Measurements from ENCODE around the gene SOX12.

The SOX12 gene

DNA sequence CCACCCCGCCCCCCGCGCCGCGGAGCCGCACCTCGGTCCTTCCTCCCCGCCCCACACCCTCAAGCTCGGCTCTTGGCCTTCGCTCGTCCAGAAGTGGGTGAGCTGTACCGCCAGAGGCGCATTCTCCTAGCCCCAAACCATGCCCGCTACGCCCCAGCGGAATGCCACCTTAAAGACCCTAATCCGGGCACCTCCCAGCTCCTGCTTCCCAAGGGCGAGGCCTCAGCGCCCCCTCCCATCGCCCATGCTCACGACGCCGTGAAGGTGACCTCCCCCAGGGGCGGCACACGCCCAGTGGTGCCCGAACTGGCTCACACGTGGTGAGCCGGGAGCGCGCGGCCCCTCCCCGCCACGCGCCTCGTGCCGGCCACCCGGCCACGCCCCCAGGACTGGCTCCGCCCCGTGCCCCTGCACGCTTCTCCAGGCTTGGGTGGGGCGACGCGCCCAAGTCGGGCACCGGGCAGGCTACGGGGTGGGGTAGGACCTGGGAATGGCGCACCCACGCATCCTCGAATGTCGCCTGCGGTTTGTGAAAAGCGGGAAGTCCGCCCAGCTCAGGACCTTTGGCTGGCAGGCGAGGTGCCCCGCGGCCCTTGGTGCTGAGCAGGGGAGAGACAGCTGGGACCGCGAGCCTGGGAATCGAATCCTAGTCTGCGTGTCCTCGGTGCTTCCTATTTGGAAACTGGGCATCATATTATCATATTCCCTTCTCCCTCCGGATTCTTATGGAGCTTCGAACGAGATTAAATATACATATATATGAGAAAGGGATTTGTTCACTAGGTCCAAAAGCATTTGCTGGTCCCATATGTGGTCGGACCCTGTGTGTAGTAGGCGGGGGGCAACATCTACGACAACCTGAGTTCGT, 941 bp upstream of the SOX12 start:
- Histone ChIP-seq H3K4me1 (ENCODE audit: control insufficient read depth, insufficient read depth, low read length) (peaks cover 15% of the 10 kb centered on the region), H3K4me3 (ENCODE audit: low read length) (peak overlapping the region; percentile 94), H3K27me3 (replicated peaks; ENCODE audit: control insufficient read depth, insufficient read depth, low read length) (no peaks in the 10 kb centered on the region), H3K36me3 (ENCODE audit: control insufficient read depth, insufficient read depth, low read length, severe bottlenecking) (no peaks in the 10 kb centered on the region), H3K9ac (ENCODE audit: low read length) (peak overlapping the region; percentile 89), H3K9me3 (ENCODE audit: control insufficient read depth, low read length) (no peaks in the 10 kb centered on the region)
- DNase-seq (ENCODE audit: low read depth), result peak; percentile 95

DNA sequence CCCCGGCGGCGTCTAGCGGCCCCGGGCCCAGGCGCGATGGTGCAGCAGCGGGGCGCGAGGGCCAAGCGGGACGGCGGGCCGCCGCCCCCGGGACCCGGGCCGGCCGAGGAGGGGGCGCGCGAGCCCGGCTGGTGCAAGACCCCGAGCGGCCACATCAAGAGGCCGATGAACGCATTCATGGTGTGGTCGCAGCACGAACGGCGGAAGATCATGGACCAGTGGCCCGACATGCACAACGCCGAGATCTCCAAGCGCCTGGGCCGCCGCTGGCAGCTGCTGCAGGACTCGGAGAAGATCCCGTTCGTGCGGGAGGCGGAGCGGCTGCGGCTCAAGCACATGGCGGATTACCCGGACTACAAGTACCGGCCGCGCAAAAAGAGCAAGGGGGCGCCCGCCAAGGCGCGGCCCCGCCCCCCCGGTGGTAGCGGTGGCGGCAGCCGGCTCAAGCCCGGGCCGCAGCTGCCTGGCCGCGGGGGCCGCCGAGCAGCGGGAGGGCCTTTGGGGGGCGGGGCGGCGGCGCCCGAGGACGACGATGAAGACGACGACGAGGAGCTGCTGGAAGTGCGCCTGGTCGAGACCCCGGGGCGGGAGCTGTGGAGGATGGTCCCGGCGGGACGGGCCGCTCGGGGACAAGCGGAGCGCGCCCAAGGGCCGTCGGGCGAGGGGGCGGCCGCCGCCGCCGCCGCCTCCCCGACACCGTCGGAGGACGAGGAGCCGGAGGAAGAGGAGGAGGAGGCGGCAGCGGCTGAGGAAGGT, 715 bp downstream of the SOX12 start:
- H3K36me3 ChIP-seq (ENCODE audit: control insufficient read depth, insufficient read depth, low read length, severe bottlenecking), result no peaks in the 10 kb centered on the region
- DNase-seq (ENCODE audit: low read depth), result peak; percentile 82
- no peaks in the 10 kb centered on the region for H3K9me3 ChIP-seq (ENCODE audit: control insufficient read depth, low read length)
- peak overlapping the region; percentile 89 for H3K9ac ChIP-seq (ENCODE audit: low read length)
- H3K4me1 ChIP-seq (ENCODE audit: control insufficient read depth, insufficient read depth, low read length), result peaks cover 25% of the 10 kb centered on the region
- no peaks in the 10 kb centered on the region for H3K27me3 ChIP-seq (replicated peaks; ENCODE audit: control insufficient read depth, insufficient read depth, low read length)
- H3K4me3 ChIP-seq (ENCODE audit: low read length), result peak overlapping the region; percentile 94

DNA sequence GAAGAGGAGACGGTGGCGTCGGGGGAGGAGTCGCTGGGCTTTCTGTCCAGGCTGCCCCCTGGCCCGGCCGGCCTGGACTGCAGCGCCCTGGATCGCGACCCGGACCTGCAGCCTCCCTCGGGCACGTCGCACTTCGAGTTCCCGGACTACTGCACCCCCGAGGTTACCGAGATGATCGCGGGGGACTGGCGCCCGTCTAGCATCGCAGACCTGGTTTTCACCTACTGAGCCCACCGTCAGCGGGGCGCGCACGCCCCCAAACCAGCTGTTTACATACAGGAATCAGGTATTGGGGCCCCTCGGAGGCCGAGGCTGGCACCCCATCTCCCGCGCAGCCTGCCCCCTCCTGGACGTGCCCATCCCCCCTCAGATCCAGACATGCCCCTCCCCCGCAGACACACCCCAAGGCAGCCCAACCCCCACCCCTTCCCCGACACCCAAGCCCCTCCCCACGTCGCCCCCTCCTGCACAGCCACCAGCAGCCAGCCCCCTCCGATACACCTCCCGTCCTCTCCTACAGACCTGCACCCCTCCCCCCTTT, 1.4 kb downstream of the SOX12 start:
- peak; percentile 61 for DNase-seq (ENCODE audit: low read depth)
- peaks cover 25% of the 10 kb centered on the region for H3K4me1 ChIP-seq (ENCODE audit: control insufficient read depth, insufficient read depth, low read length)
- no peaks in the 10 kb centered on the region for H3K9me3 ChIP-seq (ENCODE audit: control insufficient read depth, low read length)
- H3K27me3 ChIP-seq (replicated peaks; ENCODE audit: control insufficient read depth, insufficient read depth, low read length), result no peaks in the 10 kb centered on the region
- H3K4me3 ChIP-seq (ENCODE audit: low read length), result peak overlapping the region; percentile 94
- no peaks in the 10 kb centered on the region for H3K36me3 ChIP-seq (ENCODE audit: control insufficient read depth, insufficient read depth, low read length, severe bottlenecking)
- H3K9ac ChIP-seq (ENCODE audit: low read length), result peak overlapping the region; percentile 89

DNA sequence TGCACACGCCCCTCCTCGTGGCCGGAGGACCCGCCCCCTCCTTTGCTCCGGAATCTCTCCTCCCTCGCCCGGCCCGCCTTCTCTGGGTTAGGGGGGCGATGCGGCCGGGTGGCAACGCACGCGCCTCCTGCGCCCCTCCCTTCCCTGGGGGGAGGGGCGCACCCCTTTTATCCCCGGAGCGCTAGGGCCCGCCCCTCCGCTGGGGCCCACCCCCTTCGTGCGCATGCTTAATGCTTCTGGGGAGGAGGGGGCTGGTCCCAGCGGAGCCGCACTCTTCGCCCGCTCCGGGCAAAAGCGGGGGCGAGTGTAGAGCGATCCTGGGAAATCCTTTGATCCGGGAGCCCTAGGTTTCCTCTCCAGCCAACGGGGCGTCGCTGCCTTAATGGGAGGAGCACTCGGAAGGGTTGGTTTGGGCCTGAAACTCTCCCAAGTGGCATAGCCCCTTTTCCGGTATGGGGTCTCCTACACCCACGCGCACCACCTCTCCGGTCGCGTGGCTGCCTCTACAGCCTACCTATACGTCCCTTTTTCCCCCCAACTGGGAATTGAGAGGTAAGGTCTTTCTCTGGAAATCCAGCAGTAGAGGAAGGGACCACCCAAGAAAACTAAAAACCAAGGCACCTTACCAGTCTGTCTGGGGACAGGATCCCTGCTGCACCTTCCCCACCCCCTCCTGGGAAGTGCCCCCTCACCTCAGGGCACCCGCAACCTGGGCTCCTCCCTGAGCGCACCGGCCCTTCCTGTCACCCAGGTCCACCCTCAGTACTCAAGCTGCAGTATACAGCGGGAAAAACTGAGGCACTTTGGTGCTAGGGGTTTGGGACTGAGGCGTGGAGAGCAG, 2.1 kb downstream of the SOX12 start:
- H3K36me3 ChIP-seq (ENCODE audit: control insufficient read depth, insufficient read depth, low read length, severe bottlenecking), result no peaks in the 10 kb centered on the region
- H3K27me3 ChIP-seq (replicated peaks; ENCODE audit: control insufficient read depth, insufficient read depth, low read length), result no peaks in the 10 kb centered on the region
- H3K4me1 ChIP-seq (ENCODE audit: control insufficient read depth, insufficient read depth, low read length), result peaks cover 25% of the 10 kb centered on the region
- H3K9me3 ChIP-seq (ENCODE audit: control insufficient read depth, low read length), result no peaks in the 10 kb centered on the region
- peak overlapping the region; percentile 88 for H3K9ac ChIP-seq (ENCODE audit: low read length)
- peak overlapping the region; percentile 94 for H3K4me3 ChIP-seq (ENCODE audit: low read length)
- DNase-seq (ENCODE audit: low read depth), result peak; percentile 96

DNA sequence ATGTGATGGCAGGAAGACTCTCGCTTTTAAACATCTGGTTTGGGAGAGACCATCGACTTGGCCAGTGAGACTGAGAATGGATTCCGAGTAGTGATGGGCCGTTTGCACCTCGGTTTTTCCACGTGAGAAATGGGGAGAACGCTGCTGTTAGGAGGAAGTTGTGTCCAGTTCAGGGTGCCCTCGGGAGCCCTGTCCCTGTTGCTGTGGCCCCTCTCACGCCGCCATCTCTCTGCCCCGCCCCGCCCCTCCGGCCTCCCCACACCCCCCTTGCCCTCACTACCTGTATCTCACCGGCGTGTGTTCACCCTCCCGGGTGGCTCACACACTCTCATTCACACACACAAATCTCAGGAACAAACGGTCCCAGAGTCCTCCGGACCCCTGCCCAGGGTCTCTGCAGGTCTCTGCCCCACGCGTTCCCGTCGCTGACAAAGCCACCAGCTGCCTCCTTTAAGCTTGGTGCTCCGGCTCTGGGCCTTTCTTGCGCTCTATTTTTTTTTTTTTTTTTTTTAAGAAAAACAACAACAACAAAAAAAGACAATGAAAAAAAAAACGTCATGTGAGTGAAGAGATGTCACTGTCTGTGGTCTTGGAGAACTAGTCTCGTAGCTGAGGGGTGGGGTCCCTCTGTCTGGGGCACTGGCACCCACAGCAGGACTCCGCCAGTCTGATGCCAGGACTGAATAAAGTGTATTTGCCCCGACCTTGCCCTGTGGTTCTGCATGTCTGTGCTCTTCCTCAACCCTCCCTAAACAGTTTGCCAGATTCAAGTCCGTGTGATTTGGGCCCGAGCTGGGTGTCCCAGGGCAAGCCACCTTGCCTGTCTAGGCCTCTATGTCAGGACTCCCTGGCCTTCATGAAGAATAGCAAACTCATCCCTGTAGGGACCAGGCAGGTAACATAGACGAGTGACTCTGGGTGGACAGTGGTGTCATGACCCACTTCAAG, 2.9 kb downstream of the SOX12 start:
- Histone ChIP-seq H3K9ac (ENCODE audit: low read length) (peak overlapping the region; percentile 88), H3K4me1 (ENCODE audit: control insufficient read depth, insufficient read depth, low read length) (peaks cover 24% of the 10 kb centered on the region), H3K9me3 (ENCODE audit: control insufficient read depth, low read length) (no peaks in the 10 kb centered on the region), H3K36me3 (ENCODE audit: control insufficient read depth, insufficient read depth, low read length, severe bottlenecking) (no peaks in the 10 kb centered on the region), H3K4me3 (ENCODE audit: low read length) (peak overlapping the region; percentile 94), H3K27me3 (replicated peaks; ENCODE audit: control insufficient read depth, insufficient read depth, low read length) (no peaks in the 10 kb centered on the region)
- DNase-seq (ENCODE audit: low read depth), result no peak

DNA sequence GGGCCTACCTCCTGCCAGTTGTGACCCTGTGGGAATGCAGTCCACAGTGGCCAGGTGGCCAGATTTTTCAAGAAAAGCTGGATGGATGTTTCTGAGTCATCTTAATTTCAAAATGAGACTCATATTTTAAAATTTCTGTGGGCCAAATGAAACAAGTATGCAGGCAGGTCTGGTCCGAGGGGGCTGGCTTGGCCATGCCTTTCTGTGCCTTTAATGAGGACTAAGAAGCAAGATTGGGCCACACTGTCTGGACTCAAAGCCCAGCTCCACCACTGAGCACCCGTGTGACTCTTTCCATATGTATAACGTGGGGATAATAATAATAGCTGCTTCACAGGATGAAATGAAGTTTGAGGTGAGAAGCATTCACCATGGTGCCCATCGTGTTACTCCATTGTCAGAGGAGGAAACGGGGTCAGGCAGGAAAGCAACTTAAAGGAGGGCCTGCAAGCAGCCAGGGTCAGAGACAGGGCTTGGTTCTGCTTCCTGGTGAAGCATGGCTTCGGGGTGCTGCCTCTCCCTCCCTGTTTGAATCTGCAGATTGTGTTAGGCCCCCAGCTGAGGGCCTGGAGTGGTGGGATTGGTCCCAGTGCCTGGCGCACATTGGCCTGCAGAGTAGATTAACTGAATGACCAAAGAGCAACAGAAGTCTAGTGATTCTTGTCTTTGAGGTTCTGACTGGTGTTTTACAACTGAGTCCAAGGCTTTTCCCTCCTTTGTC, 3.8 kb downstream of the SOX12 start:
- peak; percentile 15 for DNase-seq (ENCODE audit: low read depth)
- H3K27me3 ChIP-seq (replicated peaks; ENCODE audit: control insufficient read depth, insufficient read depth, low read length), result no peaks in the 10 kb centered on the region

DNA sequence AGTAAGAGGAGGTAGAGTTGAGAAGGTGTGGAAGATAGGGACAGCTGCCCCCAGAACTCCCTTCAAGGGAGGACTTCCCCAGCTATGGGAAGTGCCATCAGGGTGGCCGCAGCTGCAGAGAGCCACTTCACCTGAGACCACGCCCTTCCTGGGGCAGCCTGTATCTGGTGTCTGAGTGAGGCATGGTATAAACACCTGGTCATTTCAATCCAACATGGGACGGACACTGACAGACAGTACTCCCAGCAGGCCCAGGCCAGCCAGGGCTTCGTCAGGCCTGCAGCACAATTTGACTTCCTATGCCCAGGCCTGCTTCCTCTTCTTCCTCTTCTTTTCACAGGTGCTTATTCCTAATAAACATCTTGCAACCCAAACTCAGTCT, 4.5 kb downstream of the SOX12 start:
- no peak overlapping the region for H3K9ac ChIP-seq (ENCODE audit: low read length)
- no peaks in the 10 kb centered on the region for H3K27me3 ChIP-seq (replicated peaks; ENCODE audit: control insufficient read depth, insufficient read depth, low read length)
- H3K36me3 ChIP-seq (ENCODE audit: control insufficient read depth, insufficient read depth, low read length, severe bottlenecking), result no peaks in the 10 kb centered on the region
- no peak overlapping the region for H3K4me3 ChIP-seq (ENCODE audit: low read length)
- no peak for DNase-seq (ENCODE audit: low read depth)
- H3K4me1 ChIP-seq (ENCODE audit: control insufficient read depth, insufficient read depth, low read length), result peaks cover 15% of the 10 kb centered on the region
- no peaks in the 10 kb centered on the region for H3K9me3 ChIP-seq (ENCODE audit: control insufficient read depth, low read length)

More for the DNA sequence above, 3.8 kb downstream of the SOX12 start:
- peaks cover 18% of the 10 kb centered on the region for H3K4me1 ChIP-seq (ENCODE audit: control insufficient read depth, insufficient read depth, low read length)
- no peaks in the 10 kb centered on the region for H3K9me3 ChIP-seq (ENCODE audit: control insufficient read depth, low read length)
- H3K9ac ChIP-seq (ENCODE audit: low read length), result no peak overlapping the region
- H3K4me3 ChIP-seq (ENCODE audit: low read length), result no peak overlapping the region
- H3K36me3 ChIP-seq (ENCODE audit: control insufficient read depth, insufficient read depth, low read length, severe bottlenecking), result no peaks in the 10 kb centered on the region

DNA sequence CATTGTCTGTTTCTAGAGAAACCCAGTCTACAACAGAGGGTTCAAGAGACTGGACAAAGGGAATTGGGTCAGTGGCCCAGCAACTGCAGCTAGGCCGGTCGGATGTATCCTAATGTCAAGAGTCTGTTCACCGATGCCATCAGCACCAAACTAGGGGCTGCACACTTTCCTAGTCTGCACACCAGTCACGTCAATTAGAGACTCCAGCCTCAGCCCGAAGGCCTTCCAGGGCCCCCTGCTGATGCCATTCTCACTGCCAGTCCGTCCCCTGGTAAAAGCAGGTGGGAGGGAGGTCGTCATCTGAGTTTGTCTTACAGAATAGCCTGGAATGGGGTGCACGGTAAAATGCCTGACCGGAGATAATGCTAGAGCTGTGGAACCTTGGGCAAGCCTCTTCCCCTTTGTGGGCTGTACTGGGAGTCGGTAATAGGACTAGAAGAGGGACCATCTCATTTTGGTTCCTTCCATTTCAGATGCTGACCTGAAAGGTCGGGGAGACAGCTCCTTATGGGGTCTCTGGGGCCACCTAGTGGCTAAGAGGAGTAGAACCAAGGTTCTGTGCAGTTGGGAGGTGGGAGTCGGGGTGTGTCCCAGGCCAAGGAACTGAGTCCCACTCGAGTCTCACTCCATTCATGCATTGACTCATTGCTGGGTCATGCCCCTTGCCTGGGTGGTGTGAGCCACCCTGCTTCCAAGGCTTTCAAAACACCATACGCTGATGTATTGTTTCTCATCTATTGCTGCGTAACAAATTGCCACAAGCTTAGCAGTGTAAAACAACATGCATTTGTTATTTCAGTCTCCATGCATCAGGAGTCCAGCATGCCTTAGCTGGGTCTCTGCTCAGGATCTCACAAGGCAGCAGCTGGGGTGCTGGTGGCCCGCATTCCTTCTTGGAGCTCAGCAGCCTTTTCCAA, 5.1 kb downstream of the SOX12 start:
- Histone ChIP-seq H3K4me1 (ENCODE audit: control insufficient read depth, insufficient read depth, low read length) (peaks cover 13% of the 10 kb centered on the region), H3K27me3 (replicated peaks; ENCODE audit: control insufficient read depth, insufficient read depth, low read length) (no peaks in the 10 kb centered on the region), H3K36me3 (ENCODE audit: control insufficient read depth, insufficient read depth, low read length, severe bottlenecking) (no peaks in the 10 kb centered on the region), H3K9ac (ENCODE audit: low read length) (no peak overlapping the region), H3K4me3 (ENCODE audit: low read length) (no peak overlapping the region), H3K9me3 (ENCODE audit: control insufficient read depth, low read length) (no peaks in the 10 kb centered on the region)
- DNase-seq (ENCODE audit: low read depth), result peak; percentile 88

DNA sequence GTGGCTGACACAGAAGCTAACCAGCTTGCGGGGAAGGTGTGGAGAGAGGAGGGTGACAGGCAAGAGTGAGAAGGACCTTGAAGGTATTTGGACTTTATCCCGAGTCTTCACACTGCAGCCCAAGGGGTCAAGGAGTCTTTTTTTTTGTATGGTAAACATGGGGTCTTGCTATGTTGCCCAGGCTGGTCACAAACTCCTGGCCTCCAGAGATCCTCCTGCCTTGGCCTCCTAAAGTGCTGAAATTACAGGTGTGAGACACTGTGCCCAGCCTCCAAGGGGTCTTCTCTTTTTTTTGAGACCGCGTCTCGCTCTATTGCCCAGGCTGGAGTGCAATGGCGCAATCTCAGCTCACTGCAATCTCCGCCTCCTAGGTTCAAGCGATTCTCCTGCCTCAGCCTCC, 9.2 kb downstream of the SOX12 start:
- Histone ChIP-seq H3K4me3 (ENCODE audit: low read length) (no peak overlapping the region), H3K4me1 (ENCODE audit: control insufficient read depth, insufficient read depth, low read length) (peaks cover 10% of the 10 kb centered on the region), H3K27me3 (replicated peaks; ENCODE audit: control insufficient read depth, insufficient read depth, low read length) (no peaks in the 10 kb centered on the region), H3K9ac (ENCODE audit: low read length) (no peak overlapping the region), H3K36me3 (ENCODE audit: control insufficient read depth, insufficient read depth, low read length, severe bottlenecking) (no peaks in the 10 kb centered on the region), H3K9me3 (ENCODE audit: control insufficient read depth, low read length) (no peaks in the 10 kb centered on the region)
- no peak for DNase-seq (ENCODE audit: low read depth)

All from adipocyte (in vitro differentiated cells).